Glutamatergic neuron (in vitro differentiated cells): Measurements from ENCODE around the gene SLC25A44. TPM values are rescaled to one million over a fixed set of nuclear protein-coding genes. Genes with fewer than 3 reads are reported as not detected.

Experiments
- DNase-seq: peaks from one replicate; pipeline ENCODE4 v3.0.0; 2022
- H3K27ac Mint-ChIP-seq: one replicate; pipeline ENCODE4 v1.8.0; 2020; ENCODE audit warnings: mild to moderate bottlenecking, mixed read lengths, inconsistent platforms; ENCODE audit not compliant: unreplicated experiment
- H3K27me3 Mint-ChIP-seq: one replicate; pipeline ENCODE4 v1.8.0; 2020; ENCODE audit warnings: mild to moderate bottlenecking, moderate library complexity, mixed read lengths, inconsistent platforms; ENCODE audit not compliant: unreplicated experiment
- H3K36me3 Mint-ChIP-seq: one replicate; pipeline ENCODE4 v1.8.0; 2020; ENCODE audit warnings: mild to moderate bottlenecking, mixed read lengths, inconsistent platforms; ENCODE audit not compliant: unreplicated experiment
- H3K4me1 Mint-ChIP-seq: one replicate; pipeline ENCODE4 v1.8.0; 2020; ENCODE audit warnings: mild to moderate bottlenecking, low read depth, mixed read lengths, inconsistent platforms; ENCODE audit not compliant: unreplicated experiment
- H3K4me3 Mint-ChIP-seq: one replicate; pipeline ENCODE4 v1.8.0; 2020; ENCODE audit warnings: mild to moderate bottlenecking, mixed read lengths, inconsistent platforms; ENCODE audit not compliant: unreplicated experiment
- H3K9me3 Mint-ChIP-seq: one replicate; pipeline ENCODE4 v1.8.0; 2020; ENCODE audit warnings: mild to moderate bottlenecking, moderate library complexity, mixed read lengths, inconsistent platforms; ENCODE audit not compliant: unreplicated experiment
- CTCF ChIP-seq: fragments of 200-600 bp; sonication (generic); IDR thresholded peaks from one replicate; pipeline ENCODE4 v1.5.0; 2021; ENCODE audit not compliant: partially characterized antibody, unreplicated experiment
- total RNA-seq: library from RNA; stranded (reverse); fragmentation: NEBNext Ultra II Directional; extraction: Animal tissue kit (Norgen Biotek cat#: 25700); gene quantifications from one replicate; pipeline ENCODE4 v1.2.1, GENCODE V29; 2021; ENCODE audit not compliant: unreplicated experiment

The SLC25A44 gene
- total RNA-seq, 1 donor from 2014 or later, result 66.0 TPM

GRCh38 chr1:156151093-156151688 lies 42.7 kb upstream of the SLC25A44 start:
- TF ChIP-seq CTCF, result no peak
- H3K27me3 Mint-ChIP-seq, result peaks cover 7% of the 10 kb centered on the region
- H3K4me1 Mint-ChIP-seq, result peaks cover 7% of the 10 kb centered on the region
- H3K4me3 Mint-ChIP-seq, result no peak overlapping the region
- peaks cover 2% of the 10 kb centered on the region for H3K9me3 Mint-ChIP-seq
- H3K36me3 Mint-ChIP-seq, result no peaks in the 10 kb centered on the region
- H3K27ac Mint-ChIP-seq, result no peak overlapping the region
- no peak for DNase-seq

GRCh38 chr1:156152628-156153027 lies 41.3 kb upstream of the SLC25A44 start:
- no peak overlapping the region for H3K4me3 Mint-ChIP-seq
- no peaks in the 10 kb centered on the region for H3K36me3 Mint-ChIP-seq
- H3K4me1 Mint-ChIP-seq, result peaks cover 4% of the 10 kb centered on the region
- no peak for DNase-seq
- peaks cover 8% of the 10 kb centered on the region for H3K27me3 Mint-ChIP-seq
- TF ChIP-seq CTCF, result no peak
- H3K9me3 Mint-ChIP-seq, result peaks cover 2% of the 10 kb centered on the region
- H3K27ac Mint-ChIP-seq, result no peak overlapping the region

- TF ChIP-seq CTCF, result no peak
- H3K9me3 Mint-ChIP-seq, result peaks cover 2% of the 10 kb centered on the region
- H3K4me1 Mint-ChIP-seq, result peaks cover 4% of the 10 kb centered on the region
- H3K27me3 Mint-ChIP-seq, result peaks cover 10% of the 10 kb centered on the region
- H3K36me3 Mint-ChIP-seq, result no peaks in the 10 kb centered on the region
- no peak within 1 kb of the TSS for H3K4me3 Mint-ChIP-seq
- DNase-seq, result no peak
- no peak within 1 kb of the TSS for H3K27ac Mint-ChIP-seq
Observed at GRCh38 chr1:156153362-156153761, 40.5 kb upstream of the SLC25A44 start, which contains the start of gene SEMA4A. TSS of gene SEMA4A (plus strand) at chr1:156153585. CDS start at chr1:156154579, 994 bp downstream.

GRCh38 chr1:156154317-156154749 lies 39.6 kb upstream of the SLC25A44 start:
- Mint-ChIP-seq H3K9me3 (peaks cover 2% of the 10 kb centered on the region), H3K27ac (no peak overlapping the region), H3K4me3 (no peak overlapping the region), H3K27me3 (peaks cover 10% of the 10 kb centered on the region), H3K36me3 (no peaks in the 10 kb centered on the region), H3K4me1 (peaks cover 4% of the 10 kb centered on the region)
- no peak for DNase-seq
- no peak for TF ChIP-seq CTCF

GRCh38 chr1:156155756-156156510 lies 38.0 kb upstream of the SLC25A44 start:
- no peak overlapping the region for H3K4me3 Mint-ChIP-seq
- no peak for TF ChIP-seq CTCF
- H3K27ac Mint-ChIP-seq, result no peak overlapping the region
- no peaks in the 10 kb centered on the region for H3K4me1 Mint-ChIP-seq
- peaks cover 10% of the 10 kb centered on the region for H3K27me3 Mint-ChIP-seq
- no peaks in the 10 kb centered on the region for H3K36me3 Mint-ChIP-seq
- peaks cover 2% of the 10 kb centered on the region for H3K9me3 Mint-ChIP-seq
- DNase-seq, result no peak
